SK-N-SH treated with all-trans-retinoic acid at 6 μM for 48 hours (cell line): ENCODE measurements around the gene VARS1.
A peak's percentile ranks its signal among the peaks of the same experiment; 100 is the strongest.
"Not testable (repeated sequence)": the region's sequence is repeated elsewhere in the genome, so short reads cannot be mapped to it uniquely, and the experiment has no call there.

Source experiments
- ATAC-seq: fragments of 200-7000 bp; cut with Tn5 transposase; 3 replicates; pipeline ENCODE4 v1.9.1; 2020; ENCODE audit warnings: mild to moderate bottlenecking, moderate library complexity
- ARNTL ChIP-seq: fragments of 450-650 bp; formaldehyde crosslinking; IDR thresholded peaks from 2 replicates; pipeline ENCODE4 v1.5.0; 2020; ENCODE audit warnings: low read depth, mild to moderate bottlenecking, moderate library complexity, borderline replicate concordance
- BACH2 ChIP-seq: fragments of 250-450 bp; sonication (Bioruptor Pico); IDR thresholded peaks from 2 replicates; pipeline ENCODE4 v1.9.0; 2021; ENCODE audit warnings: mild to moderate bottlenecking, borderline replicate concordance
- CREB5 ChIP-seq: fragments of 250-450 bp; sonication (Bioruptor Pico); IDR thresholded peaks from 2 replicates; pipeline ENCODE4 v1.5.1; 2020; ENCODE audit warnings: low read depth, mild to moderate bottlenecking, moderate library complexity
- ESRRG ChIP-seq: fragments of 250-450 bp; sonication (Bioruptor Pico); IDR thresholded peaks from 2 replicates; pipeline ENCODE4 v1.6.1; 2021; ENCODE audit warnings: mild to moderate bottlenecking
- GLIS3 ChIP-seq: fragments of 250-450 bp; sonication (Bioruptor Pico); IDR thresholded peaks from 2 replicates; pipeline ENCODE4 v1.5.0; 2020; ENCODE audit warnings: mild to moderate bottlenecking, moderate library complexity
- ISL1 ChIP-seq: fragments of 250-450 bp; sonication (Bioruptor Pico); IDR thresholded peaks from 2 replicates; pipeline ENCODE4 v2.1.2; 2022; ENCODE audit warnings: mild to moderate bottlenecking, moderate library complexity
- OSR1 ChIP-seq: fragments of 250-450 bp; sonication (Bioruptor Pico); IDR thresholded peaks from 2 replicates; pipeline ENCODE4 v1.8.0; 2022; ENCODE audit warnings: moderate library complexity, mild to moderate bottlenecking, inconsistent platforms
- PATZ1 ChIP-seq: fragments of 250-450 bp; sonication (Bioruptor Pico); IDR thresholded peaks from 2 replicates; pipeline ENCODE4 v1.8.0; 2020; ENCODE audit warnings: mild to moderate bottlenecking, moderate library complexity, borderline replicate concordance
- POU6F1 ChIP-seq: fragments of 250-450 bp; sonication (Bioruptor Pico); IDR thresholded peaks from 2 replicates; pipeline ENCODE4 v1.8.0; 2021; ENCODE audit warnings: low read depth, mild to moderate bottlenecking, moderate library complexity, borderline replicate concordance
- PPARA ChIP-seq: fragments of 250-450 bp; sonication (Bioruptor Pico); IDR thresholded peaks from 2 replicates; pipeline ENCODE4 v1.5.0; 2020; ENCODE audit warnings: mild to moderate bottlenecking, borderline replicate concordance
- SNAI2 ChIP-seq: fragments of 250-450 bp; sonication (Bioruptor Pico); IDR thresholded peaks from 2 replicates; pipeline ENCODE4 v1.5.0; 2020; ENCODE audit warnings: mild to moderate bottlenecking, moderate library complexity
- TOX ChIP-seq: fragments of 250-450 bp; sonication (Bioruptor Pico); IDR thresholded peaks from 2 replicates; pipeline ENCODE4 v1.8.0; 2021; ENCODE audit warnings: mild to moderate bottlenecking, moderate library complexity, borderline replicate concordance
- TSHZ2 ChIP-seq: fragments of 250-450 bp; sonication (Bioruptor Pico); IDR thresholded peaks from 2 replicates; pipeline ENCODE4 v1.5.0; 2020; ENCODE audit warnings: mild to moderate bottlenecking, moderate library complexity
- ZC3H10 ChIP-seq: fragments of 250-450 bp; sonication (Bioruptor Pico); IDR thresholded peaks from 2 replicates; pipeline ENCODE4 v1.5.1; 2021; ENCODE audit warnings: mild to moderate bottlenecking, moderate library complexity
- ZFP3 ChIP-seq: fragments of 250-450 bp; sonication (Bioruptor Pico); IDR thresholded peaks from 2 replicates; pipeline ENCODE4 v1.5.0; 2020; ENCODE audit warnings: mild to moderate bottlenecking, moderate library complexity
- ZFP30 ChIP-seq: fragments of 450-650 bp; formaldehyde crosslinking; IDR thresholded peaks from 2 replicates; pipeline ENCODE4 v1.5.0; 2022; ENCODE audit warnings: mild to moderate bottlenecking, moderate library complexity
- ZNF565 ChIP-seq: fragments of 450-650 bp; formaldehyde crosslinking; conservative IDR thresholded peaks from 2 replicates; pipeline ENCODE4 v1.5.0; 2020; ENCODE audit warnings: low read depth, mild to moderate bottlenecking, moderate library complexity
- ZNF8 ChIP-seq: fragments of 450-650 bp; formaldehyde crosslinking; IDR thresholded peaks from 2 replicates; pipeline ENCODE4 v1.5.0; 2020; ENCODE audit warnings: mild to moderate bottlenecking, moderate library complexity

VARS1 gene

GRCh38 chr6:31819871-31820299 lies 24.3 kb upstream of the VARS1 start:
- no peak for ATAC-seq
- TF ChIP-seq ZFP3 (CRISPR knock-in tag) = no peak
- TF ChIP-seq ZNF565 (CRISPR knock-in tag) = no peak
- TF ChIP-seq ZNF8 (CRISPR knock-in tag) = no peak
- no peak for TF ChIP-seq ZFP30 (CRISPR knock-in tag)
- TF ChIP-seq PATZ1 = no peak
- TF ChIP-seq TOX = no peak
- no peak for TF ChIP-seq ESRRG (CRISPR knock-in tag)

GRCh38 chr6:31817929-31818511 lies 22.5 kb upstream of the VARS1 start:
- not testable (repeated sequence) for ATAC-seq

GRCh38 chr6:31817133-31817928 lies 21.8 kb upstream of the VARS1 start:
- ATAC-seq = not testable (repeated sequence)

- peak; percentile 93 for ATAC-seq
- TF ChIP-seq PPARA (no peak), ARNTL (CRISPR knock-in tag) (no peak), BACH2 (CRISPR knock-in tag) (no peak), POU6F1 (CRISPR knock-in tag) (no peak), ZC3H10 (CRISPR knock-in tag) (no peak), CREB5 (CRISPR knock-in tag) (no peak), ZFP30 (CRISPR knock-in tag) (no peak), ESRRG (CRISPR knock-in tag) (no peak), SNAI2 (CRISPR knock-in tag) (no peak), ZFP3 (CRISPR knock-in tag) (no peak), ZNF8 (CRISPR knock-in tag) (no peak), ISL1 (no peak)
Measured at GRCh38 chr6:31815025-31815838, 19.7 kb upstream of the VARS1 start, which contains the start of the genes HSPA1A and HSPA1L. Gene HSPA1A, plus strand, starts transcription at chr6:31815543. Its CDS starts 214 bp downstream, at chr6:31815757. Gene HSPA1L, minus strand, starts transcription at chr6:31815283. Its CDS starts 3,311 bp downstream, at chr6:31811972.

- ATAC-seq = peak; percentile 89
- TF ChIP-seq SNAI2 (CRISPR knock-in tag) (no peak), OSR1 (CRISPR knock-in tag) (no peak), GLIS3 (no peak), ZFP3 (CRISPR knock-in tag) (no peak), ARNTL (CRISPR knock-in tag) (no peak), TOX (no peak), POU6F1 (CRISPR knock-in tag) (no peak), PPARA (no peak), TSHZ2 (CRISPR knock-in tag) (no peak), CREB5 (CRISPR knock-in tag) (no peak), ESRRG (CRISPR knock-in tag) (no peak), ZFP30 (CRISPR knock-in tag) (no peak)
Measured at GRCh38 chr6:31814677-31815024, 19.1 kb upstream of the VARS1 start.
